Activated CD8-positive, alpha-beta T cell treated with anti-CD3 and anti-CD28 coated beads for 36 hours (primary cell): ENCODE data around the gene JAML. TPM values are rescaled to one million over a fixed set of nuclear protein-coding genes. Genes with fewer than 3 reads are reported as not detected.

ENCODE experiments used
- ATAC-seq: fragments of 200-7000 bp; cut with Tn5 transposase; one replicate; pipeline ENCODE4 v1.10.0; 2021; ENCODE audit warnings: mild to moderate bottlenecking, moderate library complexity
- CTCF ChIA-PET: fragments of 350-600 bp; sonication (Branson Sonifier 250); formaldehyde crosslinking; loops from one replicate; lab custom pipeline; 2021; ENCODE audit warnings: antibody characterized with exemption; lab: Charles Lee
- POLR2A ChIA-PET: fragments of 350-600 bp; sonication (Branson Sonifier 250); formaldehyde crosslinking; loops from one replicate; lab custom pipeline; 2021; ENCODE audit warnings: antibody characterized with exemption; lab: Charles Lee
- DNase-seq: peaks from one replicate; pipeline ENCODE4 v3.0.0-alpha.2; 2020
- H3K27ac Mint-ChIP-seq: one replicate; pipeline ENCODE4 v1.8.0; 2021; ENCODE audit warnings: mild to moderate bottlenecking, mixed read lengths
- H3K27me3 Mint-ChIP-seq: one replicate; pipeline ENCODE4 v1.8.0; 2021; ENCODE audit warnings: mixed read lengths
- H3K36me3 Mint-ChIP-seq: one replicate; pipeline ENCODE4 v1.8.0; 2021; ENCODE audit warnings: low read depth, mixed read lengths
- H3K4me1 Mint-ChIP-seq: one replicate; pipeline ENCODE4 v1.8.0; 2021; ENCODE audit warnings: low read depth, mixed read lengths
- H3K4me3 Mint-ChIP-seq: one replicate; pipeline ENCODE4 v1.8.0; 2021; ENCODE audit warnings: mild to moderate bottlenecking, moderate library complexity, mixed read lengths
- H3K9me3 Mint-ChIP-seq: one replicate; pipeline ENCODE4 v1.8.0; 2021; ENCODE audit warnings: mixed read lengths
- intact Hi-C: fragments of 100-400 bp; cut with micrococcal nuclease; formaldehyde crosslinking; loops from one replicate; pipeline ENCODE4 v1.10.0; 2022
- total RNA-seq, 2 experiments: library from RNA; stranded (reverse); gene quantifications; one replicate each; pipeline ENCODE4 v1.2.3, GENCODE V29; 2021
- TF ChIP-seq, protein P1 (sequence below): fragments of 200-600 bp; IDR thresholded peaks from one replicate; pipeline ENCODE4 v1.8.0; 2022; ENCODE audit warnings: antibody characterized with exemption, mild to moderate bottlenecking

JAML gene
- total RNA-seq, 2 experiments from 2014 or later = 236 to 251 TPM

DNA sequence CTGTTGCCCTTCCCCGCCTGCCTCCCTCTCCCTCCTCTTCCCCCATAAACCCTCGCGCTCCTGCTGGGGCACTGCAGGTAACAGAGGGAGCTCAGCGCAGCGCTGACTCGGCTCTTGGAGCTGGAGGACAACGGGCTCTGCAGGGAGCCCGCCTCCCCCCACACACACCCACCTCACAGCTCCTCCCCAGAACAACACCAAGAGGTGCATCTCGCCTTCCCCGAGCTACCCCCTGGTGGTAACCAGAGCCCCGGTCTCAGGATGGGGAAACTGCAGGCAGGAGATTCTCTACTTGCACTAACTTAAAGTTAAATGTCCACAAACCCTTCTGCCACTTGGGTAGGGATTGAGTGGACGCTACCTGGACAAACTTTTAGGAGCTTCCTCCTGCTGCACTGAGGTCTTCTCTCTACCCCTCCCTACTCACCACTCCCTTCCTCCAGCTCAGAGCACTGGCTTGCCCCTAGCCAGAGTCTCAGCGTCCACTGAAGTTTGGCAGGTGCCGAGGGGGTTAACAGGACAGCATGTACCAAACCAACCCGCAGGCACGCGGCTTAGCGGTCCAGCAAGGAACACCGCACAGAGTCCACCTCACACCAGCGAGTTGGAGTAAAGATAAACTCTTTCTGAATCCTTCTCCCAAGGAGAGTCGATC, 68.2 kb downstream of the JAML start:
- peaks cover 60% of the 10 kb centered on the region for H3K27me3 Mint-ChIP-seq
- POLR2A ChIA-PET = interaction anchor here (0.6 to 1.9 kb wide), 7 partner anchors 9 to 935 kb away, joined by 3 to 5 read pairs (median 3); no protein-coding TSS in a partner anchor
- CTCF ChIA-PET = interaction anchor here (0.7 to 7.2 kb wide), 17 partner anchors 9 to 349 kb away, joined by 3 to 108 read pairs (median 3); no protein-coding TSS in a partner anchor
- DNase-seq = peak; percentile 66
- H3K27ac Mint-ChIP-seq = no peak overlapping the region
- peaks cover 4% of the 10 kb centered on the region for H3K4me1 Mint-ChIP-seq
- H3K9me3 Mint-ChIP-seq = no peaks in the 10 kb centered on the region
- no peak overlapping the region for H3K4me3 Mint-ChIP-seq
- ATAC-seq = peak; percentile 87
- H3K36me3 Mint-ChIP-seq = no peaks in the 10 kb centered on the region
- intact Hi-C loops = no loop called here
- TF ChIP-seq, protein P1, sequence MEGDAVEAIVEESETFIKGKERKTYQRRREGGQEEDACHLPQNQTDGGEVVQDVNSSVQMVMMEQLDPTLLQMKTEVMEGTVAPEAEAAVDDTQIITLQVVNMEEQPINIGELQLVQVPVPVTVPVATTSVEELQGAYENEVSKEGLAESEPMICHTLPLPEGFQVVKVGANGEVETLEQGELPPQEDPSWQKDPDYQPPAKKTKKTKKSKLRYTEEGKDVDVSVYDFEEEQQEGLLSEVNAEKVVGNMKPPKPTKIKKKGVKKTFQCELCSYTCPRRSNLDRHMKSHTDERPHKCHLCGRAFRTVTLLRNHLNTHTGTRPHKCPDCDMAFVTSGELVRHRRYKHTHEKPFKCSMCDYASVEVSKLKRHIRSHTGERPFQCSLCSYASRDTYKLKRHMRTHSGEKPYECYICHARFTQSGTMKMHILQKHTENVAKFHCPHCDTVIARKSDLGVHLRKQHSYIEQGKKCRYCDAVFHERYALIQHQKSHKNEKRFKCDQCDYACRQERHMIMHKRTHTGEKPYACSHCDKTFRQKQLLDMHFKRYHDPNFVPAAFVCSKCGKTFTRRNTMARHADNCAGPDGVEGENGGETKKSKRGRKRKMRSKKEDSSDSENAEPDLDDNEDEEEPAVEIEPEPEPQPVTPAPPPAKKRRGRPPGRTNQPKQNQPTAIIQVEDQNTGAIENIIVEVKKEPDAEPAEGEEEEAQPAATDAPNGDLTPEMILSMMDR = no peak

DNA sequence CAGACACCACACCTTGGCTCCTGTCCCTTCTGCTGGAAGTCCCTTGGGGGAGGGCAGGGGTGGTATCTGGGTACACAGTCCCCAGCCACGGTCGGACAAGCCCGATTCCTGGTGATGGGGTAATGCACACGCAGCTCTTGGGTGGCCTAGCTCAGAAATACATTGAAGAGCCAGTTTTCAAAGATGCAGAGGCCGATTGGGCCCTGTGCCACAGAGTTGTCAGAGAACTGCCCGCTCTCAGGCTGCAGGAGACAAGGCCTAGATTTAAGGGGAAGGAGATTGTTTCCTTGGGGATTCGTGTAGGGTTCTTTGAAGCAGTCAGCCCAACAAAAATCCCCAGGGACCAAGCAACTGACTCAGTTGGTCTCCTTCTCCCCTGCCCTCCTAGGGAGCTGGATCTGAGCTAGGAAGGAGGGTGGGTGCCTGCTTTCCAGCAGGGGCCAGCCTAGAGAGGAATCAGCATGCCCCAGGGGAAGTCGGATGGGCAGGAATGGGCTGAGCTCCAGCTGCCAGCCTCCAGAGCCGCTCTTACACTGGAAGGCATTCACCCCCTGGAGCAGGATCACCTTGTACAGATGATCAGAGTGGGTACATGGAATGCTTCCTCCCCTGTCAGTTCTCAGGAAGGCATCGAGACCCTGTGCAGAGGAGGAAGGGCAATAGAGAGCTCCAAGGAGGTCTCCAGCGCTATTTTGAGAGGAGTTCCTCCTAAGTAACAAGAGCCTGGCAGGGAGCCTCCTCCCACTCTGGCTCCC, 68.9 kb downstream of the JAML start:
- intact Hi-C loops = no loop called here
- ATAC-seq (no peak), DNase-seq (no peak)
- Mint-ChIP-seq H3K27me3 (peaks cover 66% of the 10 kb centered on the region), H3K36me3 (no peaks in the 10 kb centered on the region), H3K9me3 (no peaks in the 10 kb centered on the region), H3K4me3 (no peak overlapping the region), H3K27ac (no peak overlapping the region), H3K4me1 (peaks cover 4% of the 10 kb centered on the region)
- POLR2A ChIA-PET = interaction anchor here (0.5 to 1.9 kb wide), 5 partner anchors 9 to 934 kb away, joined by 3 to 5 read pairs (median 3); no protein-coding TSS in a partner anchor
- TF ChIP-seq, protein P1 = no peak
- CTCF ChIA-PET = interaction anchor here (0.7 to 7.2 kb wide), 15 partner anchors 9 to 348 kb away, joined by 3 to 108 read pairs (median 3); no protein-coding TSS in a partner anchor

DNA sequence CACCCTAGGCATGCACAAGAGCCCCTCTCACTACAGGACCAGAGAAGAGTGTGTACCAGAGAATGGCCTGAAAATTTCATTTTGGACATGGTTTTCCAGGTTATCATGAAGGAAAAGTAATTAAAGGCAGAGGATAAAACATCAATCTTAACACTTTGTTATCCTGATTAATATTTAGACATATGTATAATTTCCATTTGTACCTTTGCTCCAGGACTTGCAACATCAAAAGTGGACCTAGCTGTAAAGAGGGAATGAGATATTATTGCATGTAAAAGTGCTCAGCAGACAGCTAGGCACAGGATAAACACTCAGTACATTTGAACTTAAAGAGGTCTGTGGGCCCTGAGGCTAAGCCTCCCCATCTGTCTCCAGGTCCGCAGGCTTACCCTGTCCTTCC, 70.2 kb downstream of the JAML start:
- H3K36me3 Mint-ChIP-seq = no peaks in the 10 kb centered on the region

DNA sequence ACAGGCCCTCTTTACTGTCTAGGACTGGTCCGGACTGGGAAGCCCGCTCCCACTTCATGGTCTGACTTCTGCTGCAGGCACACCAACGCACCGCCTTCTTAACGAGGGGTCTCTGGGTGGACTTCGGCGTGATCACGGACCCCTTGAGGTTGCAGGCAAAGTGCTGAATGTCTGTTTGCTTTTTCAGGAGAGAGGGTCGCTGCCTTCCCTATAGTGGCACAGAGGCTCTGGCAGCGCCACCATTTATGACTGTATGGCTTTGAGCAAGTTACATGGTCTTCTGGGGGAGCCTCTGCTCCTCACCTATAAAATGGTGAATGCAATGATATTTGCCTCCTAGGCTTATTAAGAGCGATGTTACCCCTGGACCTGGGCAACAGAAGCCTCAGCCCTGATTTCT, 70.8 kb downstream of the JAML start:
- CTCF ChIA-PET = interaction anchor here (1.3 to 5.6 kb wide), 2 partner anchors 9 to 17 kb away, joined by 7 to 41 read pairs; no protein-coding TSS in a partner anchor
- ATAC-seq (no peak), DNase-seq (no peak)
- Mint-ChIP-seq H3K4me3 (peak overlapping the region; percentile 57), H3K4me1 (peaks cover 4% of the 10 kb centered on the region), H3K27me3 (peaks cover 62% of the 10 kb centered on the region), H3K36me3 (no peaks in the 10 kb centered on the region), H3K9me3 (no peaks in the 10 kb centered on the region), H3K27ac (no peak overlapping the region)
- TF ChIP-seq, protein P1 = no peak
- intact Hi-C loops = no loop called here
- POLR2A ChIA-PET = no interaction called here

More for the DNA sequence above, 70.2 kb downstream of the JAML start:
- H3K4me1 Mint-ChIP-seq = peaks cover 4% of the 10 kb centered on the region
- intact Hi-C loops = no loop called here
- H3K9me3 Mint-ChIP-seq = no peaks in the 10 kb centered on the region
- POLR2A ChIA-PET = interaction anchor here (0.7 to 1.9 kb wide), 2 partner anchors 11 to 27 kb away, joined by 3 to 5 read pairs; no protein-coding TSS in a partner anchor
- H3K27ac Mint-ChIP-seq = no peak overlapping the region
- H3K27me3 Mint-ChIP-seq = peaks cover 66% of the 10 kb centered on the region
- DNase-seq = no peak
- no peak overlapping the region for H3K4me3 Mint-ChIP-seq
- CTCF ChIA-PET = interaction anchor here (2.3 to 7.2 kb wide), 3 partner anchors 10 to 26 kb away, joined by 10 to 108 read pairs (median 40); no protein-coding TSS in a partner anchor
- ATAC-seq = no peak
- TF ChIP-seq, protein P1 = no peak
